NCI-H146 treated with DMSO at 0.1 percent for 48 hours (cell line): ENCODE results near the gene AGPAT2.

Source experiments
- DNase-seq: peaks from one replicate; lab custom pipeline; 2025; ENCODE audit not compliant: unreplicated experiment; lab: John Stamatoyannopoulos, UW

The AGPAT2 gene

GRCh38 chr9:136686794-136687711 is at the start of gene AGPAT2:
TSS of gene AGPAT2 (minus strand) at chr9:136687457. CDS start at chr9:136687357, 100 bp downstream.
- DNase-seq = peak; percentile 31

- no peak for DNase-seq
Measured at GRCh38 chr9:136735812-136736480, 48.7 kb upstream of the AGPAT2 start.

GRCh38 chr9:136734837-136735496 is 47.7 kb upstream of the AGPAT2 start:
- no peak for DNase-seq

- DNase-seq = no peak
Measured at GRCh38 chr9:136733611-136734010, 46.4 kb upstream of the AGPAT2 start.

GRCh38 chr9:136732444-136733178 is 45.4 kb upstream of the AGPAT2 start:
- DNase-seq = no peak

GRCh38 chr9:136729926-136730325 is 42.7 kb upstream of the AGPAT2 start:
- no peak for DNase-seq

GRCh38 chr9:136729144-136729543 is 41.9 kb upstream of the AGPAT2 start:
- DNase-seq = no peak

- DNase-seq = no peak
Measured at GRCh38 chr9:136728548-136729123, 41.4 kb upstream of the AGPAT2 start.

- peak; percentile 25 for DNase-seq
Measured at GRCh38 chr9:136728080-136728547, 40.9 kb upstream of the AGPAT2 start.

GRCh38 chr9:136726631-136727191 is 39.5 kb upstream of the AGPAT2 start:
- DNase-seq = no peak

- no peak for DNase-seq
Measured at GRCh38 chr9:136726118-136726517, 38.9 kb upstream of the AGPAT2 start.

GRCh38 chr9:136725612-136726011 is 38.4 kb upstream of the AGPAT2 start:
- DNase-seq = no peak

GRCh38 chr9:136724772-136725171 is 37.5 kb upstream of the AGPAT2 start:
- no peak for DNase-seq

- DNase-seq = no peak
Measured at GRCh38 chr9:136723989-136724388, 36.7 kb upstream of the AGPAT2 start.

- no peak for DNase-seq
Measured at GRCh38 chr9:136723362-136723976, 36.2 kb upstream of the AGPAT2 start.

- no peak for DNase-seq
Measured at GRCh38 chr9:136722969-136723356, 35.7 kb upstream of the AGPAT2 start.

- no peak for DNase-seq
Measured at GRCh38 chr9:136722093-136722968, 35.1 kb upstream of the AGPAT2 start.

GRCh38 chr9:136721339-136722092 is 34.3 kb upstream of the AGPAT2 start:
- no peak for DNase-seq
